GM18498 (cell line): ENCODE data around the gene CHST11.
"Not testable (repeated sequence)": the region's sequence is repeated elsewhere in the genome, so short reads cannot be mapped to it uniquely, and the experiment has no call there.

Experiments used
- ATAC-seq: cut with Tn5 transposase; IDR thresholded peaks from one replicate; pipeline ENCODE4 v1.9.1; 2021; ENCODE audit warnings: mild to moderate bottlenecking, moderate library complexity; ENCODE audit not compliant: unreplicated experiment

The CHST11 gene

DNA sequence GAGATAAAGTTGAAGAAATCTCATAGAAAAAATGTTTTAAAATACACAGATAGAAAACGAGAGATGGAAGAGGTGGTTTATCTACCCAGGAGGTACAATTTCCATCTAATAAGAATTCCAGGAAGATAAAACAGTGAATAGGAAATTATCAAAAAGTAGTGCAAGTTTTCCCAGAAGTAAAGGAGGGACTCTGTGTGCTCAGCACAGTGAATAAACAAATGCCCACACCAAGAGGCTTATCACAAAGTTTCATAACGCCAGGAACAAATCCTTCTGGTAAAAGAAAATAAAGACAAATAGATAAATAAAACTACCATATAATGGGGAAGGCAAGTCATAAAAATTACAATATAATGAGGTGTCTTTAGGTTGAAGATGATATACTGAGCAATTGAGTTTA, 322.4 kb downstream of the CHST11 start:
- ATAC-seq: no peak

DNA sequence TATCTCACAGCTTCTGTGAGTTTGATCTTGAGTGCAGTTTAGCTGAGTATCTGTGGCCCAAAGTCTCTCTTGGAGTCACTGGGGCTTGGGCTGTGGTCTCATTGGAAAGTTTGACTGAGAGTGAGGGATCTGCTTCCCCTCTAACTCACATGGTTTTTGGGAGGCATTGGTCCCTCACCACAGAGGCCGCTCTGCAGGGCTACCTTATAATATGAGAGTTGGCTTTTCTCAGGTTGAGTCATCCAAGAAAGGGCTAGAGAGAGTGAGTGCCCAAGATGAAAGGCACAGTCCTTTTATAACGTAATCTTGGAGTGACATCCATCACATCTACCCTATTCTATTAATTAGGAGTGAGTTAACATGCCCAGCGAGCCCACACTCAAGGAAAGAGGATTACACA, 325.5 kb downstream of the CHST11 start:
- no peak for ATAC-seq

DNA sequence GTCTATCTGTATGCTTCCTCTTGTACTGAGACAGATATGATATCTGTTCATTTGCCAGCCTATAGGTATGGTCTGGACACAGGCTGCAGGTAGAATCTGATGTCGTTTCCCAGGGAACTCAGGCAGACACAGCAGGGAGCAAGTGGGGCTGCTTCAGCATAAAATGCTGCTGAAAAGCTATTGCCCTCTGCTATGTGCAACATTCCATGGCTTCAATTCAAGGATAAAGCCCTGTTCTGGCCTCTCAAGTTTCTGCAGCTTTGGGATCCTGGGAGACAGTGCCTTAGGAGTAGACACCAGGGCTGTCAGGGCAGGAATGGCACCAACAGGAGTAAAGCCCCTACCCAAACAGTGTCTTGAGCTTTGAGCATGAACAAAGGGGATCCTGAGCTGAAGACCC, 327.8 kb downstream of the CHST11 start:
- ATAC-seq: no peak

DNA sequence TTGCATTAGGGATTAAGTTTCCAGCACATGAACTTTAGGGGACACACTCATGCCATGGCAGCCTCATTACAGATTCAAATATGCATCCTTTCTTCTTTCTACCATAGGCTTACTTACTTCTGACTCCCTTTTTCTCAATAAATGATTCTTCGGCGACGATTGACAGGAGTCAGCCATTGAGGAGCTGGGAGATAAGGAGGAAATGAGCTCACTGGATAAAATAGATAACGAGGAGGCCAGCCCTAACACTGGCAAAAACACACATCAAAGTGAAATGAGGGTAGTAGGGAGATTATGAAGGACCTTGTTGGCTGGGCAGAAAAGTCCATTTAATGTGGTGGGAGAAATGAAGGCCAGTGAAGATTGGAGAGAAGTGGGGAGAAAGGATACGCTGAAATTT, 329.1 kb downstream of the CHST11 start:
- ATAC-seq: no peak

DNA sequence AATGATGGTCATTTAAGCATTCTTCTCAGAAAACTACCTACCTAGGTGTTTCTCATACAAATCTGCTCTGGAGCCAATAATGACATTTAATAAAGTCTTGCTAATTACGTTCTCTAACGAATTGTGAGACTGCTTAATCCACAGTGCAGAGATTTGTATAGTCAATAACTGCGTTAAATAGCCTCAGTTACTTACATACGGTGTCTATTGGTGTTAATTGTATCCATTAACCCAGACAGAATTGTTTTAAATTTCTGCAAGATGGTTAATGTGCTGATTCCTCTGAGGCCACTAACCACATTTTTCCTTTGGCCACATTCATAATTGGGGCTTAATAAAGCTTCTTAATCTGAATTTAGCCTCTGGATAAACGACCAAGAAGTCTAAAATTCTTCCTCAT, 329.6 kb downstream of the CHST11 start:
- no peak for ATAC-seq

DNA sequence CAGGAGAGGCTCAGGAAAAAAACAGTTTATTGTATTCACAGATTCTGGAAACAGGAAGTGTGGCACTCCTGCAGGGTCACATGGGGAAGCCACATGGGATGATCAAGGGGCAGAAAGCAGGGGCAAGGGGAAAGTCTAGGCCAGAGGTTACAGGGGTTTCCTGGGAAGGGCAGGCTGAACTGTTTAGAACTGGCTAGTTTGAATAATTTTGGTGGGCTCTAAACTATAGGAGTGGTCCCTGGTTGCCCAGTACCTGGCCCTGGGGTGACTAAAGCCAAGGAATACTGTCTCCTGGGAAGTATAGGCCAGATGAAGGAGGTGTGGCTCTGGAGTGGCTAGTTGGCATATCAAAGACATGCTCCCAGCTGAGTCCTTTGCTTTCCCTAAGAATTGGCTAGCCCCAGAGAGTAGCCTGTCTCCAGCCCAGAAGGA, 332.1 kb downstream of the CHST11 start:
- no peak for ATAC-seq

DNA sequence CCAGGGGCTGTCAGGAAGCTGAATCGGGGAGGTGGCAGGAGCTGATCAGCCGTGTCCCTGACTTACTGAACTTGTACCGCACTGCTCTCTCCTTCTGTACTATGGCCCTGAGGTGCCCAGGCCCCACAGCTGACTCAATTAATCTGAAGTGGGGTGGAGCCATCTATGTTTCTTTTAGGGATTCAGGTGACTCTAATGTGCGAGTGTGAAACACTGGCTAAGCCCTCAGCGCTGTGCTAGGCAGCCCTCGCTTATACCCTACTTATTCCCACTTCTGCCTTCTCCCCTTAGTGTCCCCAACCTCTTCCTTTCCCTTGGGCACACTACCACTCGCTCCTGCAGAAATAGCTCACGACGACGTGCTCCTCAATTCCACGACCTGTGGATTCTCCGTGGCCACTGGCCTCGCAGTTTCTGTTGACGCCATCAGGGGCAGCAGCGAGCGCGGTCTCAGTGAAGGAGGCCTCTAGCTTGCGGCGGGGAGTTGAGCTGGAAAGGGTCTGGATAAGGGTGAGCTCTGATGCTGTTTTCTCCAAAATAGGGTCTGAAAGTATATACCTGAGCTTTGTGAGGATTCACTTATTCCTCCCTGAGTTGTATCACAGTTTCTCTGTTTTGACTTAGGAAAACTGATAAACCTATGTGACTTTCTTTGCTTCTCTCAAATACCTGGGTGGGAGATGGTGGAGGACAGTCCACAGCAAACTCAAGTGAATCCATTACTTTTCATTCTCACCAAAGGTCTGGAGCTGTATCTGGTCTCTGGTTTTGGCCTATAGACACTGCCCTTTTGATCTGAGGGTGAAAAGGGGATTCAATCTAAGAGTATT, 333.8 kb downstream of the CHST11 start:
- peak; percentile 54 for ATAC-seq

DNA sequence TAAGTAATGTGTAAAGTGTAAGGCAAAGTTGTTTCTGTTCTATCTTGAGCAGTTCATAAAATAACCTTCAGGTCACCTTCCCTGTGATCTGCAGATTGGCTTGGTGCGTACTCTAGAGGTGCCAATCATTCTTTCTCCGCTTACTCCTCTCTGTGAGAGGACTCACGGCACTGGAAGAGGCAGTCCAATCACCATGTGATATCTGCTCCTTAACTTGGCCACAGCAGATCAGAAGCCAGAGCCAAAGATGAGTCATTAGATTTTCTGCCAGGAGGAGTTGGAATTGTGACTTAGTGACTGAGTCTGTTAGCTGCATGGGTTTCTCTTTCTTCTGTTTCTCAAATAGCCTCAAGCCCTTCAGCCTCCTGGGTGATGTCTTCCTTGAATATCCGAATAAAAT, 335.8 kb downstream of the CHST11 start:
- no peak for ATAC-seq

DNA sequence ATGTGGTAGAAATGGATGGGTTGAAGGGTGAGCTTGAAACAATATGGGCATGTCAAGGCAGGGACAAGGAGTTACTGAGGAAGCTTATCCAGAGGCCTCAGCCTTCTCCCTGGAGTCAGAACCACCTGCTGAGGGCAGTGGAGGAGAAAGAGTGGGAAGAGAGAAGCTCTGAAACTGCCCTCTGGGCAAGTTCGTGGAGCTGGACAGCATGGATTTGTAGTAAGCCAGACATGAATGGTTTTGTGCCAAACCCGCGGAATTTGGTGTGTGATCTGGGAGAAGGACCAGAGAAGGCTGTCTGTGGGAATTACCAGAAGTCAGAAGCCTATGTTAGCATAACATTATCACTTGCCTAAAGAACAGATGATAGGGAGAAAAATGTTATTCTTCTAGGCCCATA, 336.5 kb downstream of the CHST11 start:
- no peak for ATAC-seq

DNA sequence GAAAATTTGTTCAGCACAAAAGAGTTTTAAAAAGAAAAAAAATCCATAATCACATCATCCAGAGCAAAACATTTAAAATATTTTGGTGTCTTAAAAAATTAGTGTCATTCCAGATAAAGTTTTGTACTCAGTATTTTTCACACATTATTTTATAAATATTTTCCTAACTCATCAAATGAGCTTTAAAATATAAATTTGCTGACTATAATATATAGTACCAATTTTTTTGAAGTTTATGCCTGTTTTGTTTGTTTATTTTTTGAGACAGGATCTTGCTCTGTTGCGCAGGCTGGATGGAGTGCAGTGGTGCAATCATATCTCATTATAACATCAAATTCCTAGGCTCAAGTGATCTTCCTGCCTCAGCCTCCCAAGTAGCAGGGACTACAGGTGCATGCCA, 337.2 kb downstream of the CHST11 start:
- ATAC-seq: no peak

DNA sequence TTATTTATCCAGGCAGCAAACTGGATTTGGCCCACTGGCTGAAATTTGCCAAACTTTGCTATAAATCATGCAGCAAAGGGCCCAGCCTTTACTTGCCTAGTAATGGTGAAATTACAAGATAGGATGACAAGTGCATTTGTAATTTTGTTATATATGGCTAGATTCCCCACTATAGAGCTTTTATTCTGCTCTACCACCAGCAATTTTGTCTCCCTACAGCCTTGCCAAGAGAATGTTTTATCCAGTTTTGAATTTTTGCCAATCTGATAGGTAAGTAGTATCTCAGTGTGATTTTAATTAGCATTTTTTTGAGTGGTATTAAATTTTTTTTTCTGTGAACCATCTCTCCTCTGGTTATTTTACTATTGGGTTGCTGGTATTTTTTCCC, 339.7 kb downstream of the CHST11 start:
- ATAC-seq: no peak

DNA sequence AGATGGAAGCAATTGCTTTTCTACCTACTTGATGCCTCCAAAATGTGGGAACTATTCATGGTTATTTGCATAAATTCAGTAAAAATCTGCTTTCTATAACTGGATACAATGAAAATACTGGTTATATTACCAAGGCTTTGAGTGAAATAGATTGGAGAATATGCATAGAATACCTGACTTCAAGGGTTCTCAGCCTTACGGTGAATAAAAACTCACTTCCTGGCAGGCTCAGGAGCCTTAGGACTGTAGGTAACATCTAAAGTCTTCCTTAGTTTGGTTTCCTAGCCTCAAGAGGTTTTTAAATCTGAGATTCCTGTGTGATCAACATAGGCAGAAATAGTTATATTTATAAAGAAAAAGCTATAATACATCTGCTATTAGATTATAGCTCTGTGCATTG, 342.7 kb downstream of the CHST11 start:
- ATAC-seq: no peak

DNA sequence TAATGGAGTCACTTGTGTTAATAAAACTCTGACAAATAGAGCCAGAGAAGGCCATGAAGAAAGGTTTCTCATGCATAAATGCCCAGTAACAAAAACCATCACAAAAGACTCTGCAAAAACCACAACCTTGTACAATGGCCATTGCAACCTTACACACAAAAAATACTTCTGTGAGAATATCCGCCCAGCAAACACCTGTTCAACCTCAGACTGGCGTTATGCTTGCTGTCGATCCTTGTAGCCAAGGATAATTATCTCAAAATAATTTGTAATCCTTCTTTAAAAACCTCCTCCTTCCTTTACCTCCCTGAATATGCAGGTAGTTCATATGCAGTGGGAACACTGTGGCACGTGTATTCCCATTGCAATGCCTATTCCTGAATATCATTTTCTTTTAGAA, 344.3 kb downstream of the CHST11 start:
- no peak for ATAC-seq

DNA sequence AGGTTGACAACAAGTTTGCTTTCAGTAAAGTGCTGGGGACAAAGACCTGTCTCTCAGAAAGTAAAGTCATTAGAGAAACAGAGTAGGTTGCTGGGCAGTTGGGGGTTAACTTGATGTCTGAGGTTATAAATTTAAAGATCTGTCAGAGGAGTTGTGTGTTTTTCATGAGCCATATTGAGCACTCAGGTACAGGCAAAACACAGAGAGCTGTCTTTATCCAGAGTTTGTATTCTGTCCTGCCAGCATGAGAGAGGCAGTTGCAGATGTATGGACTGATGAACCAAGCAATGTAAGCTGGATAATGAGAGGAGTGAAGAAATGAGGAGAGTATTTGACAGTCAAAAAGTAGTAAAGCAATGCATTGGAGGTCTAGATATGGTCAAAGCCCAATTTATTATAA, 344.7 kb downstream of the CHST11 start:
- ATAC-seq: no peak

DNA sequence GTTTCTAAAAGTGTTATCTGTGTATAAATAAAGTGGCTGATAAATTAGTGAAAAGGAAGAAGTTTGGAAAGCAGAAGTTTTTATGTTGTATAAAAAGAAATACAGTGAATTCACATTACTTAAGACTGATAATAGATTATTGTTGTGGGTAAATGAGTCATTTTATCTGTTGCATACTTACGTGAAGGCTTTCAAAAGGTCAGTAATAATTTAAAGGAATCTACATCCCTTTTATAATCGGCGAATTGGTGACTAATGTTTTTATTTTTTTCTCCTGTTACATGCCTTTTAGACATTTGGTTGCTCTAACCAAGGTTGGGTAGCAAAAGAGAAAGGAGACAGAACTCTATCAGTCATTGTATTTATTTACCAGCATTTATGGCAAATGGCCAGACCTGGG, 345.5 kb downstream of the CHST11 start:
- ATAC-seq: no peak

DNA sequence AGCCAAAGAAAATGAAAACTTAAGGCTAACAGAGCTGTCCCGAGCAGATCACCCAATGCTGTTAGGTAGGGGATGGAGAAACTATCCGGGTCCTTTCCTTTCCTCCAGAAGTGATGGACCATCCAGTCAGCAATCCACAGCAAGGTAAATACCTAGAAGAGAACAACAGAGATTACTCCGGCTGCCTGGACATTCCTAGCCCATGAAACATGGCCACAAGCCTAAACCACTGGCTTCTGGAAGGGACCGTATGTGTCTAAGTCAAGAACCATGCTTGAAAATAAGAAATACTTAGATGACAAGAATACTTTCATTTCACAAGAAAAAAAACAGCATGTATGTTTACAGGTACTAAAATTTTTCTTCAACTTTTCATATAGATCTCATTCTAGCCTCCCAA, 348.4 kb downstream of the CHST11 start:
- no peak for ATAC-seq

DNA sequence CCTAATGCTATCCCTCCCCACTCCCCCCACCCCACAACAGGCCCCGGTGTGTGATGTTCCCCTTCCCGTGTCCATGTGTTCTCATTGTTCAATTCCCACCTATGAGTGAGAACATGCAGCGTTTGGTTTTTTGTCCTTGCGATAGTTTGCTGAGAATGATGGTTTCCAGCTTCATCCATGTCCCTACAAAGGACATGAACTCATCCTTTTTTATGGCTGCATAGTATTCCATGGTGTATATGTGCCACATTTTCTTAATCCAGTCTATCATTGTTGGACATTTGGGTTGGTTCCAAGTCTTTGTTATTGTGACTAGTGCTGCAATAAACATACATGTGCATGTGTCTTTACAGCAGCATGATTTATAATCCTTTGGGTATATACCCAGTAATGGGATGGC, 349.4 kb downstream of the CHST11 start:
- ATAC-seq: not testable (repeated sequence)

DNA sequence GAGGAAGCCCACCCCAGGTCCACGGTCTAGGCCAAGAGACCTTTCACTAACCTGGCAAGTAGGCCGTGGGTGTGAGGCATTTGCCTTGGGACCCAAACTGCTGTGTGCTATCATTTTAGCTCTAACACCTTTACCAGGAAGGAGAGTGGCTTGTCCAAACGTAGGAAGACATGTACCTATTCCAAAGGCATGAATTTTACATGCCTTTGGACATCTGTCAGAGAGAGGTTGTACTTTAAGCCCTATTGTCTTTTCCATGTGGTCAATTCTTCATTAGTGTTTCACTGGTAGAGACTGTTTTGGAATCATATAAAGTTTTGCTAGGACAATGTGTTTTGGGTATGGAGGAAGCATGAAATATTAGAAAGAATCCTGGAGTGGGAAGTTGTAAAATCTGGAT, 352.5 kb downstream of the CHST11 start:
- ATAC-seq: no peak

DNA sequence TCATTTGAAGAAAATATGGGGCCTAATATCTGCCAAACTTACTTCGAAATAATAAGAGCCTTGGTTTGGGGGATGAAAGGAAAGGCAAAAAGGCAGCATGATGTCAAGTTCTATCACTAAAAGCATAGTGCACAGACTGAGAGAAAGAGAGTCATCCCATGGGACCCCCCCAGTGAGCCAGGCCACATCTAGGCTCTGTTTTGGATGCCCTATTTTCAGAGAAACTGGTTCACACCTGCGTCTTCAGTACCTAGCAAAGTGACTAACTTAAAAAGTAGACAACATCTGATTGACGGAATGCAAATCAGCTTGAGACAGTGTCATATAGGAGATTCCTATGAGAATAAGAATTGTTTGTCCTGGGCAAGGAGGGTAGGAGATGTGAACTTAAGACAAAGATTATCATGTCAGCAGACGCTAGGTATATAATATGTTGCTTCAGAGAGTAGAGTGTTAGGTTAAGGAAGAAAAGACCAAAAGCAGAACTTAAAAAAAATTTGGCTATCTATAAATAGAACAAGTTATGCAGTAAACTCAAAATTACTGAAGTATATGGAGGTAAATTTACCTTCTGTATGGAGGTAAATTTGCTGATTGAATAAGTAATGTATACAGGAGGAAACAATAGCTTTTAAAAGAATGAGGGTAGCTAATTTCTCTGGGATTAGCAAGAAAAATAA, 353.1 kb downstream of the CHST11 start:
- ATAC-seq: no peak
